HepG2 (cell line): ENCODE measurements around the gene LAMB4. TPM values are rescaled to one million over a fixed set of nuclear protein-coding genes. Genes with fewer than 3 reads are reported as not detected.
A peak's percentile ranks its signal among the peaks of the same experiment; 100 is the strongest.

ENCODE experiments used
- ADNP ChIP-seq: sonication (generic); formaldehyde crosslinking; IDR thresholded peaks from 2 replicates; pipeline ENCODE4 v1.4.0; 2020; ENCODE audit warnings: missing genetic modification reagents
- FOXA3 ChIP-seq: IDR thresholded peaks from 2 replicates; pipeline ENCODE4 v1.6.1; 2016; ENCODE audit warnings: missing genetic modification reagents, missing compliant biosample characterization
- FOXO4 ChIP-seq: sonication (generic); formaldehyde crosslinking; conservative IDR thresholded peaks from 2 replicates; pipeline ENCODE4 v1.8.1; 2023; ENCODE audit warnings: missing genetic modification reagents
- MED8 ChIP-seq: sonication (generic); formaldehyde crosslinking; IDR thresholded peaks from 2 replicates; pipeline ENCODE4 v1.8.1; 2023; ENCODE audit warnings: mild to moderate bottlenecking, missing genetic modification reagents; ENCODE audit not compliant: insufficient replicate concordance
- REPIN1 ChIP-seq: sonication (generic); formaldehyde crosslinking; IDR thresholded peaks from 2 replicates; pipeline ENCODE4 v1.8.0; 2022; ENCODE audit warnings: missing genetic modification reagents, low read depth, mild to moderate bottlenecking, borderline replicate concordance
- ZGPAT ChIP-seq: IDR thresholded peaks from 2 replicates; pipeline ENCODE4 v1.6.1; 2016; ENCODE audit warnings: mild to moderate bottlenecking
- ZMYM4 ChIP-seq: sonication (generic); formaldehyde crosslinking; IDR thresholded peaks from 2 replicates; pipeline ENCODE4 v1.8.1; 2023; ENCODE audit warnings: mild to moderate bottlenecking, missing genetic modification reagents
- ZNF570 ChIP-seq: sonication (generic); formaldehyde crosslinking; IDR thresholded peaks from 2 replicates; pipeline ENCODE4 v1.4.0; 2020; ENCODE audit warnings: mild to moderate bottlenecking, missing genetic modification reagents, borderline replicate concordance
- ZNF670 ChIP-seq: sonication (generic); formaldehyde crosslinking; IDR thresholded peaks from 2 replicates; pipeline ENCODE4 v1.8.0; 2022; ENCODE audit warnings: mild to moderate bottlenecking, missing genetic modification reagents, borderline replicate concordance
- ZNF737 ChIP-seq: sonication (generic); formaldehyde crosslinking; IDR thresholded peaks from 2 replicates; pipeline ENCODE4 v1.5.0; 2020; ENCODE audit warnings: missing genetic modification reagents, mild to moderate bottlenecking, borderline replicate concordance
- ZNF839 ChIP-seq: sonication (generic); formaldehyde crosslinking; IDR thresholded peaks from 2 replicates; pipeline ENCODE4 v1.4.0; 2020; ENCODE audit warnings: missing genetic modification reagents, mild to moderate bottlenecking, borderline replicate concordance
- ZSCAN25 ChIP-seq: sonication (generic); formaldehyde crosslinking; IDR thresholded peaks from 2 replicates; pipeline ENCODE4 v1.8.0; 2022; ENCODE audit warnings: mild to moderate bottlenecking, missing genetic modification reagents
- polyA plus RNA-seq, 8 experiments: library from polyadenylated mRNA; depleted of rRNA in 3 of 8; stranded (reverse) in 7 of 8; unstranded in 1 of 8; fragments of >200 nt; fragmentation: Illumina TruSeq in 4 of 8; extraction: Trizol in 4 of 8; gene quantifications; 2 replicates each; pipeline versions ENCODE4 v1.2.1 to v1.2.3, GENCODE V29; 2011 to 2016; ENCODE audit warnings: low read depth in 4 of 8, missing spikeins in 1 of 8, mixed read lengths in 1 of 8; ENCODE audit not compliant: insufficient read depth in 1 of 8
- total RNA-seq, 5 experiments: library from RNA; depleted of rRNA; stranded (reverse); fragments of >200 nt; fragmentation: Illumina TruSeq; extraction: Trizol; gene quantifications; 2 replicates each; pipeline ENCODE4 v1.2.3, GENCODE V29; 2016; ENCODE audit warnings: low read depth in 1 of 5
- TF ChIP-seq, protein P1 (sequence below), 2 experiments: sonication (generic) in 1 of 2; formaldehyde crosslinking in 1 of 2; IDR thresholded peaks; 2 replicates each; pipeline versions ENCODE4 v1.6.1 to v1.9.0; 2014 to 2022; ENCODE audit warnings: antibody characterized with exemption in 1 of 2, borderline replicate concordance in 1 of 2, inconsistent platforms in 1 of 2, low read depth in 1 of 2, missing genetic modification reagents in 1 of 2
- TF ChIP-seq, protein P2 (sequence below): sonication (generic); formaldehyde crosslinking; IDR thresholded peaks from 2 replicates; pipeline ENCODE4 v1.4.0; 2020; ENCODE audit warnings: low read depth, missing genetic modification reagents

Gene LAMB4
- total and polyA plus RNA-seq, 2 of the 13 experiments (the other 11 are each of a cell fraction or from before 2014, with no cell fraction given): 0.05 TPM; not detected in 1

DNA sequence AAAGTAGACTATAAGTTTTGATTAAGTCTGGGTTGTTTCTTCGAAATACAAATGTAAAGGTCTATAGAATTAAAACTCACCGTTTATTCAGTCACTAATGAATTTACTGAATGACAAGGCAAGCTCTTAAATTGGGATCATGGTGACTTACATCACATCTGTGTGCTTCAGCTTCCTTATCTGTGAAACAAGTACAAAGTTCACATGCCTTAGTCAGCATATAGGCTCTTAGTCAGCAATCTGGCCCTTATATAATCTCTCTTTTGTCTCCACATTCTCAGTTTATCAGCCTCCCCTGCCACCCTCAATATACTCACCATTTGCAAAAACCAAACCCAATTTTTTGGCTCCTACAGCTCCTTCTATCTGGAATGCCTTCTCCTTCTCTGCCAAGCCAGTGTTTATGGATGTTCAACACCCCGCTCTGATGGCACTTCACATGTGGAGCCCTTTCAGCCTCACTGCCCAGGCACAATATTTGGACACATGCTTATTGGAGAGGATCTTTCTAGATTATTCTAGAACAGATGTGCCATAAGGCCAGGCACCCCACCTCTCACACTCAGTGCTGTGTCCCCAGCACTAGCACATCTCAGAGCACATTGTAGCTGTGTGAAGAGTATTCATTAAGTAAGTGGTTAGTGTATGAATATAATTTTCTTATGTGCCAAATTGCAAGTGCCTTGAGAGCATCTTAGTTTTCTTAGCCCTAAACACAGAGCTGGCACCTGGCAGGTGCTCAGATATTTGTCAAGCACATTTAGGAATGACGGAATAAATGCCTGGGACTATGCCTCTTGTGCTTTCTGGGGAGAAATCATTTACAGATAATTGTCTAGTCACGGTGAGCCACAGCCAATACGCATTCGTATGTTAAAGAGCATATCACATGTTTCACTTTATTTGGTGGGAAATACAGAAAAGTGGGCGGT, 117.4 kb downstream of the LAMB4 start (continued):
- TF ChIP-seq ZMYM4 (CRISPR knock-in tag) (peak; percentile 54), ZNF839 (no peak), ADNP (CRISPR knock-in tag) (no peak), REPIN1 (CRISPR knock-in tag) (peak; percentile 44; the same call in 1 of the 2 replicates), ZNF737 (CRISPR knock-in tag) (no peak), ZNF570 (CRISPR knock-in tag) (no peak), FOXA3 (CRISPR knock-in tag) (peak; percentile 86), ZSCAN25 (no peak; the same call in 1 of the 2 replicates), MED8 (CRISPR knock-in tag) (no peak), ZGPAT (CRISPR knock-in tag) (peak; percentile 83), FOXO4 (CRISPR knock-in tag) (no peak), ZNF670 (no peak)
- TF ChIP-seq, protein P1, sequence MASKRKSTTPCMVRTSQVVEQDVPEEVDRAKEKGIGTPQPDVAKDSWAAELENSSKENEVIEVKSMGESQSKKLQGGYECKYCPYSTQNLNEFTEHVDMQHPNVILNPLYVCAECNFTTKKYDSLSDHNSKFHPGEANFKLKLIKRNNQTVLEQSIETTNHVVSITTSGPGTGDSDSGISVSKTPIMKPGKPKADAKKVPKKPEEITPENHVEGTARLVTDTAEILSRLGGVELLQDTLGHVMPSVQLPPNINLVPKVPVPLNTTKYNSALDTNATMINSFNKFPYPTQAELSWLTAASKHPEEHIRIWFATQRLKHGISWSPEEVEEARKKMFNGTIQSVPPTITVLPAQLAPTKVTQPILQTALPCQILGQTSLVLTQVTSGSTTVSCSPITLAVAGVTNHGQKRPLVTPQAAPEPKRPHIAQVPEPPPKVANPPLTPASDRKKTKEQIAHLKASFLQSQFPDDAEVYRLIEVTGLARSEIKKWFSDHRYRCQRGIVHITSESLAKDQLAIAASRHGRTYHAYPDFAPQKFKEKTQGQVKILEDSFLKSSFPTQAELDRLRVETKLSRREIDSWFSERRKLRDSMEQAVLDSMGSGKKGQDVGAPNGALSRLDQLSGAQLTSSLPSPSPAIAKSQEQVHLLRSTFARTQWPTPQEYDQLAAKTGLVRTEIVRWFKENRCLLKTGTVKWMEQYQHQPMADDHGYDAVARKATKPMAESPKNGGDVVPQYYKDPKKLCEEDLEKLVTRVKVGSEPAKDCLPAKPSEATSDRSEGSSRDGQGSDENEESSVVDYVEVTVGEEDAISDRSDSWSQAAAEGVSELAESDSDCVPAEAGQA (IDR thresholded peaks at IDR 0.05; ENCODE audit: low read depth): no peak
- TF ChIP-seq, protein P1 (CRISPR knock-in tag; IDR thresholded peaks at IDR 0.05; ENCODE audit: borderline replicate concordance): no peak
- TF ChIP-seq, protein P2, sequence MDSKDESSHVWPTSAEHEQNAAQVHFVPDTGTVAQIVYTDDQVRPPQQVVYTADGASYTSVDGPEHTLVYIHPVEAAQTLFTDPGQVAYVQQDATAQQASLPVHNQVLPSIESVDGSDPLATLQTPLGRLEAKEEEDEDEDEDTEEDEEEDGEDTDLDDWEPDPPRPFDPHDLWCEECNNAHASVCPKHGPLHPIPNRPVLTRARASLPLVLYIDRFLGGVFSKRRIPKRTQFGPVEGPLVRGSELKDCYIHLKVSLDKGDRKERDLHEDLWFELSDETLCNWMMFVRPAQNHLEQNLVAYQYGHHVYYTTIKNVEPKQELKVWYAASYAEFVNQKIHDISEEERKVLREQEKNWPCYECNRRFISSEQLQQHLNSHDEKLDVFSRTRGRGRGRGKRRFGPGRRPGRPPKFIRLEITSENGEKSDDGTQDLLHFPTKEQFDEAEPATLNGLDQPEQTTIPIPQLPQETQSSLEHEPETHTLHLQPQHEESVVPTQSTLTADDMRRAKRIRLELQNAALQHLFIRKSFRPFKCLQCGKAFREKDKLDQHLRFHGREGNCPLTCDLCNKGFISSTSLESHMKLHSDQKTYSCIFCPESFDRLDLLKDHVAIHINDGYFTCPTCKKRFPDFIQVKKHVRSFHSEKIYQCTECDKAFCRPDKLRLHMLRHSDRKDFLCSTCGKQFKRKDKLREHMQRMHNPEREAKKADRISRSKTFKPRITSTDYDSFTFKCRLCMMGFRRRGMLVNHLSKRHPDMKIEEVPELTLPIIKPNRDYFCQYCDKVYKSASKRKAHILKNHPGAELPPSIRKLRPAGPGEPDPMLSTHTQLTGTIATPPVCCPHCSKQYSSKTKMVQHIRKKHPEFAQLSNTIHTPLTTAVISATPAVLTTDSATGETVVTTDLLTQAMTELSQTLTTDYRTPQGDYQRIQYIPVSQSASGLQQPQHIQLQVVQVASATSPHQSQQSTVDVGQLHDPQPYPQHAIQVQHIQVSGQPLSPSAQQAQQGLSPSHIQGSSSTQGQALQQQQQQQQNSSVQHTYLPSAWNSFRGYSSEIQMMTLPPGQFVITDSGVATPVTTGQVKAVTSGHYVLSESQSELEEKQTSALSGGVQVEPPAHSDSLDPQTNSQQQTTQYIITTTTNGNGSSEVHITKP (CRISPR knock-in tag): no peak
